H9 (cell line): Measurements from ENCODE around the gene TMEM132D. TPM values are rescaled to one million over a fixed set of nuclear protein-coding genes. Genes with fewer than 3 reads are reported as not detected.

Experiments
- DNase-seq: peaks from one replicate; pipeline ENCODE4 v3.0.0-alpha.2; 2017
- H2AFZ ChIP-seq: one replicate; pipeline ENCODE4 v1.6.1; 2013; ENCODE audit warnings: mild to moderate bottlenecking, low read length, control low read depth, moderate library complexity
- H2AK5ac ChIP-seq: 2 replicates; pipeline ENCODE4 v1.6.1; 2013; ENCODE audit warnings: low read length, control low read depth, mixed read lengths; ENCODE audit not compliant: insufficient read length
- H2BK120ac ChIP-seq: one replicate; pipeline ENCODE4 v1.6.1; 2013; ENCODE audit warnings: low read depth, mild to moderate bottlenecking, low read length, control low read depth, inconsistent platforms; ENCODE audit not compliant: poor library complexity, severe bottlenecking
- H2BK12ac ChIP-seq: 2 replicates; pipeline ENCODE4 v1.6.1; 2013; ENCODE audit warnings: low read length, control low read depth, mixed read lengths, low read depth; ENCODE audit not compliant: insufficient read length
- H2BK15ac ChIP-seq: 2 replicates; pipeline ENCODE4 v1.6.1; 2013; ENCODE audit warnings: low read depth, low read length, control low read depth
- H2BK20ac ChIP-seq: one replicate; pipeline ENCODE4 v1.6.1; 2013; ENCODE audit warnings: low read depth, mild to moderate bottlenecking, low read length, control low read depth, inconsistent platforms; ENCODE audit not compliant: poor library complexity, severe bottlenecking
- H2BK5ac ChIP-seq: 2 replicates; pipeline ENCODE4 v1.6.1; 2013; ENCODE audit warnings: low read length, control low read depth, mixed read lengths; ENCODE audit not compliant: insufficient read length
- H3K14ac ChIP-seq: 2 replicates; pipeline ENCODE4 v1.6.1; 2013; ENCODE audit warnings: low read length, control low read depth; ENCODE audit not compliant: insufficient read depth
- H3K18ac ChIP-seq: 2 replicates; pipeline ENCODE4 v1.6.1; 2013; ENCODE audit warnings: low read depth, mild to moderate bottlenecking, mixed read lengths, low read length, control low read depth; ENCODE audit not compliant: insufficient read length
- H3K23ac ChIP-seq: 2 replicates; pipeline ENCODE4 v1.6.1; 2013; ENCODE audit warnings: low read length, control low read depth, mixed read lengths, low read depth; ENCODE audit not compliant: insufficient read length
- H3K23me2 ChIP-seq: 2 replicates; pipeline ENCODE4 v1.6.1; 2013; ENCODE audit warnings: low read depth, mild to moderate bottlenecking, mixed read lengths, low read length, control low read depth; ENCODE audit not compliant: insufficient read length, poor library complexity, severe bottlenecking
- H3K27ac ChIP-seq: 2 replicates; pipeline ENCODE4 v1.5.1; 2013; ENCODE audit warnings: low read length, control low read depth, mixed read lengths, low read depth; ENCODE audit not compliant: insufficient read length
- H3K27me3 ChIP-seq: 2 replicates; pipeline ENCODE4 v1.6.1; 2013; ENCODE audit warnings: low read length, control low read depth, inconsistent platforms; ENCODE audit not compliant: insufficient read depth
- H3K4ac ChIP-seq: 2 replicates; pipeline ENCODE4 v1.6.1; 2013; ENCODE audit warnings: low read depth, mild to moderate bottlenecking, control low read depth, inconsistent platforms, low read length, moderate library complexity
- H3K4me1 ChIP-seq: 2 replicates; pipeline ENCODE4 v1.6.1; 2013; ENCODE audit warnings: low read length, control low read depth, inconsistent platforms; ENCODE audit not compliant: insufficient read depth
- H3K4me2 ChIP-seq: 2 replicates; pipeline ENCODE4 v1.6.1; 2013; ENCODE audit warnings: low read length, control low read depth, mixed read lengths; ENCODE audit not compliant: insufficient read length, insufficient read depth
- H3K56ac ChIP-seq: 2 replicates; pipeline ENCODE4 v1.6.1; 2013; ENCODE audit warnings: low read depth, mild to moderate bottlenecking, mixed read lengths, low read length, control low read depth; ENCODE audit not compliant: insufficient read length
- H3K79me1 ChIP-seq: 2 replicates; pipeline ENCODE4 v1.6.1; 2013; ENCODE audit warnings: low read depth, mild to moderate bottlenecking, moderate library complexity, low read length, control low read depth, inconsistent platforms; ENCODE audit not compliant: insufficient read depth, poor library complexity, severe bottlenecking
- H3K79me2 ChIP-seq: 2 replicates; pipeline ENCODE4 v1.6.1; 2013; ENCODE audit warnings: low read length, control low read depth, inconsistent platforms; ENCODE audit not compliant: insufficient read depth
- H3K9ac ChIP-seq: 2 replicates; pipeline ENCODE4 v1.6.1; 2013; ENCODE audit warnings: low read length, control low read depth, mixed read lengths; ENCODE audit not compliant: insufficient read length; ENCODE audit errors: extremely low read depth
- H3K9me3 ChIP-seq: one replicate; pipeline ENCODE4 v1.6.1; 2013; ENCODE audit warnings: low read depth, low read length, inconsistent platforms; ENCODE audit not compliant: control insufficient read depth
- H3T11ph ChIP-seq: one replicate; pipeline ENCODE4 v1.6.1; 2013; ENCODE audit warnings: mild to moderate bottlenecking, low read length, control low read depth, inconsistent platforms
- H4K20me1 ChIP-seq: one replicate; pipeline ENCODE4 v1.6.1; 2013; ENCODE audit not compliant: control insufficient read depth, insufficient read length, insufficient read depth
- H4K5ac ChIP-seq: 2 replicates; pipeline ENCODE4 v1.6.1; 2013; ENCODE audit warnings: low read depth, mild to moderate bottlenecking, mixed read lengths, low read length, control low read depth; ENCODE audit not compliant: insufficient read length
- H4K8ac ChIP-seq: replicated peaks from 2 replicates; pipeline ENCODE4 v1.6.1; 2013; ENCODE audit warnings: low read length, control low read depth, mixed read lengths, low read depth; ENCODE audit not compliant: insufficient read length
- H4K91ac ChIP-seq: 2 replicates; pipeline ENCODE4 v1.6.1; 2013; ENCODE audit warnings: low read depth, mild to moderate bottlenecking, moderate library complexity, mixed read lengths, low read length, control low read depth; ENCODE audit not compliant: insufficient read length
- H3K27ac Mint-ChIP-seq, 3 experiments: 2 replicates in 2 of 3; 3 replicates in 1 of 3; pipeline ENCODE4 v1.8.0; 2020 to 2021; ENCODE audit warnings: mixed read lengths in 3 of 3, mild to moderate bottlenecking in 1 of 3, moderate library complexity in 1 of 3
- H3K27me3 Mint-ChIP-seq: 2 replicates; pipeline ENCODE4 v1.8.0; 2021; ENCODE audit warnings: low read depth, mild to moderate bottlenecking, moderate library complexity, mixed read lengths
- H3K36me3 Mint-ChIP-seq, 3 experiments: 2 replicates in 2 of 3; 3 replicates in 1 of 3; pipeline ENCODE4 v1.8.0; 2020 to 2021; ENCODE audit warnings: low read depth in 3 of 3, mixed read lengths in 3 of 3; ENCODE audit not compliant: insufficient read depth in 1 of 3
- H3K4me1 Mint-ChIP-seq, 2 experiments: 2 replicates each; pipeline ENCODE4 v1.8.0; 2020; ENCODE audit warnings: mixed read lengths in 2 of 2
- H3K4me3 Mint-ChIP-seq, 2 experiments: 2 replicates in 1 of 2; 3 replicates in 1 of 2; pipeline ENCODE4 v1.8.0; 2020 to 2021; ENCODE audit warnings: mild to moderate bottlenecking in 2 of 2, mixed read lengths in 2 of 2, moderate library complexity in 1 of 2
- H3K9me3 Mint-ChIP-seq, 2 experiments: 2 replicates in 1 of 2; 3 replicates in 1 of 2; pipeline ENCODE4 v1.8.0; 2020; ENCODE audit warnings: mild to moderate bottlenecking in 2 of 2, mixed read lengths in 2 of 2, moderate library complexity in 1 of 2
- CTCF ChIP-seq: fragments of 200-600 bp; sonication (generic); conservative IDR thresholded peaks from 3 replicates; pipeline ENCODE4 v1.8.0; 2021; ENCODE audit warnings: antibody characterized with exemption, mild to moderate bottlenecking
- WGBS: extraction: QIAGEN DNeasy Blood & Tissue Kit; methylation state at CpG from one replicate; pipeline ENCODE4 v1.1.7; 2013; ENCODE audit warnings: missing lambda C conversion rate, low lambda C conversion rate, mixed read lengths; ENCODE audit not compliant: insufficient read length; ENCODE audit errors: extremely low coverage; 5-methylcytosine and 5-hydroxymethylcytosine counted together
- total RNA-seq: library from RNA; stranded (reverse); gene quantifications from 2 replicates; pipeline ENCODE4 v1.2.1, GENCODE V29; 2021

The TMEM132D gene
- total RNA-seq, 1 experiment from 2014 or later, result 6.1 TPM

GRCh38 chr12:129089576-129089975 lies 814.2 kb downstream of the TMEM132D start:
- Mint-ChIP-seq H3K4me3 (no peak overlapping the region), H3K9me3 (peaks cover 4 to 10% of the 10 kb centered on the region in 2 experiments; a peak in 3 of 5 replicates), H3K27ac (no peak overlapping the region), H3K4me1 (no peaks in the 10 kb centered on the region), H3K36me3 (peaks cover 0 to 3% (median 0%) of the 10 kb centered on the region in 3 experiments; a peak in 2 of 7 replicates), H3K27me3 (peaks cover 7% of the 10 kb centered on the region)
- Histone ChIP-seq H2BK12ac (no peak overlapping the region), H2AFZ (no peak overlapping the region), H3K18ac (no peak overlapping the region), H3K4ac (no peak overlapping the region), H3K4me1 (no peaks in the 10 kb centered on the region), H2BK5ac (no peak overlapping the region), H3K56ac (no peak overlapping the region), H4K8ac (no peak overlapping the region), H2BK15ac (no peak overlapping the region), H3K4me2 (no peak overlapping the region), H3K27me3 (no peaks in the 10 kb centered on the region), H4K20me1 (no peaks in the 10 kb centered on the region), H3K27ac (no peak overlapping the region), H3K23ac (no peak overlapping the region), H3K9me3 (no peaks in the 10 kb centered on the region), H3K14ac (no peak overlapping the region), H4K5ac (no peak overlapping the region), H3T11ph (no peak overlapping the region), H3K79me2 (no peaks in the 10 kb centered on the region), H3K23me2 (no peaks in the 10 kb centered on the region), H2BK20ac (no peak overlapping the region), H3K9ac (no peak overlapping the region), H2AK5ac (no peak overlapping the region), H3K79me1 (no peaks in the 10 kb centered on the region), H2BK120ac (no peak overlapping the region), H4K91ac (no peak overlapping the region)
- WGBS, result no CpG with 5 or more reads among the region's 9 CpGs
- no peak for DNase-seq
- no peak for TF ChIP-seq CTCF
